ENCODE measurements around the gene CSNK1G1.
"Not testable (repeated sequence)": the region's sequence is repeated elsewhere in the genome, so short reads cannot be mapped to it uniquely, and the experiment has no call there.

CSNK1G1 gene

DNA sequence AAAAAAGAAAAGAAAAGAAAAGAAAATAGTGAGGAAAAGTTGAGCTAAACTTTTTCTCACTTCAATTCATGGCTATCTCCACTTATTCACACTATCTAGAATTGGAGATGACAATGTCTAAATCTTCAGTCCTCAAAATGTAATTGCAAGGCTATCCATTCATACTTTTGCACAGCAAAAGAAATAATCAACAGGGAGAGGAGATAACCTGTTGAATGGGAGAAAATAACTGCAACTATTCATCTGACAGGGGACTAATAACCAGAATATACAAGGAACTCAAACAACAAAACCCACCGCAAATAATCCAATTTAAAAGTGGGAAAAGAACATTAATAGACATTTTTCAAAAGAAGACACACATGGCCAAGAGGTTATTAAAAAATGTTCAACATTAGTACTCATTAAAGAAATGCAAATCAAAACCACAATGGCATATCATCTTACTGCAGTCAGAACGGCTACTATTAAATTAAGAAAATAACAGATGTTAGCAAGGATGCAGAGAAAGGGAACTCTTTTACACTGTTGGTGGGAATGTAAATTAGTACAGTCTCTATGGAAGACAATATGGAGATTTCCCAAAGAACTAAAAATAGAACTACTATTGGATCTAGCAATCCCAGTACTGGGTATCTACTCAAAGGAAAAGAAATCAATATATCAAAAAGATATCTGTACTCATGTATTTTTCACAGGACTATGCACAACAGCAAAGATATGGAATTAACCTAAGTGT, 119.6 kb downstream of the CSNK1G1 start:
- DNase-seq, result no peak

DNA sequence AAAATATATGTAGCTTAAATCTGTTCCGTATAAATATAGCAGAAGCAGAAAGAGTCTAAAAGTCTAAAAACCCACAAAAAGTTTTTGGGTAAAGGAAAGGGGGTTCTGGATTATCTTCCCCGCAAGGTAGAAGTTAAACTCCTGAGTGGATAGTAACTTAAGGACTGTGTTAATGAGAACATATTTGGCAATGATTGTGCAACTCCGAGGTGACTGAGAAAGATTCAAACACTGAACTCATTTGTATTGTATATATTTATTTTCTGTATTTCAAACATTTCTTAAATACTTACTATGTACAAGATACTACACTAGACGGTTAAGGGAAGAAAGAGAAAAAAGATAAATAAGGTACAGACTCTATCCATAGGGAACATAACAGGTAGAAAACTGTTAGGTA, 120.4 kb downstream of the CSNK1G1 start:
- no peak for DNase-seq

DNA sequence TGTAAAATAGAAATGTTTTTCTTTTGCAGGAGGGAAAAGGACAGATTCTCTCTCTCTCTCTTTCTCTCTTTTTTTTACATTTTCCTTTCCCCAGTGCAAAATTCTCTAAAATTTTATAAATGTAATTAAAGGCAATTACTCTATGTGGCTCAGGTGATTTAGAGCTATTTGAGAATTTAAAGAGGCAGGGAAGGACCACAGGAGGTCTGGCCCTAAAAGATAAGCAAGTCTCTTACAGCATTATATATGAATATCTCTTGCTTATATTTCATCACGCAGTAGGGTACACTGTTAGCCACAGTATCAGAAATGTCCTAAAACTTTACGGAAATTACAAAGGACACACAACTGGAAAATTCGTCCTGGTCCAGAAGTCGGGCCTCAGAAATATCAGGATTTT, 122.7 kb downstream of the CSNK1G1 start:
- DNase-seq, result no peak

DNA sequence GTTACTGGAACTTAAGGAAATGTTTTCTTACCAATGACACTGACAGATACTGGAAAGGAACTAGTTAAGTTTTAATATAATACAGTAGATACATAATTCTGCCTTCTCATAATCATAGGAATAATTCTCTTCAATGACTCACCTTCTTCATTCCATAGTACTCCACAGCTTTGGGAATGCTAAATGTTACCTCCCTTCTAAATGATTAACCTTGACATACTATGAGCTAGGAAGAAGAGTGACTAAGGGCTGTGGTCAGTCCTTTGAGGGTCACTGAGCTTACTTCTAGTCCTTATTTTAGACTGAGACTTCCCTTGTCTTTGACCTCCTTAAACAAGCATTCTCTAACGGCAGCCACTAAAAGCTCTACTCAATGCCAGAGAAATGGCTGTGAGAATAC, 123.6 kb downstream of the CSNK1G1 start:
- DNase-seq, result no peak

DNA sequence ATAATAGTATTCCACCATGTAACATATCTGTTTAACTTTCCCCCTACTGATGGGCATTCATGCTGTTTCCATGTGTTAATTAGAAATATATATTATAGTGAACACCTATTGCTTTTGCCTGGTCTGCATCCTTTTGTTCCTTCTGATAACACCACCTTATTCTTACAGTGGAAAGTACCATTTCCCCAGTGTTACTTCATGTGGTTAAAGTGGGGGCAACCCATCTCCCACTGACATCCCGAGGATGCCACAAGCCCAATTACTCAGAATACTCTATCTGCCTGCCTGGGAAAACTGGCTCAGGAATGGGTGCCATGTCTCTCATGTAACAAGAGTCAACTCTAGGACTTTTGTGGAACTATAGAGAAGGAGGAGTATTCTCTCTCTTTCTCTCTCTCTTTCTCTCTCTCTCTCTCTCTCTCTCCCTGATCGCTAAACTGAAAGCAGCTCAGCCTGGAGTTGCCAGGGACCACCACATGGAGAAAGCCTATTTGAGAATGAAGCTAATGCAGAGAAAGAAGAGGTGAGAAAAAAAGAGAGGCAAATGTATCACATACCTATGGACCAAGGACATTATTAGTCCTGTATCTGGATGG, 126.7 kb downstream of the CSNK1G1 start:
- DNase-seq, result no peak

DNA sequence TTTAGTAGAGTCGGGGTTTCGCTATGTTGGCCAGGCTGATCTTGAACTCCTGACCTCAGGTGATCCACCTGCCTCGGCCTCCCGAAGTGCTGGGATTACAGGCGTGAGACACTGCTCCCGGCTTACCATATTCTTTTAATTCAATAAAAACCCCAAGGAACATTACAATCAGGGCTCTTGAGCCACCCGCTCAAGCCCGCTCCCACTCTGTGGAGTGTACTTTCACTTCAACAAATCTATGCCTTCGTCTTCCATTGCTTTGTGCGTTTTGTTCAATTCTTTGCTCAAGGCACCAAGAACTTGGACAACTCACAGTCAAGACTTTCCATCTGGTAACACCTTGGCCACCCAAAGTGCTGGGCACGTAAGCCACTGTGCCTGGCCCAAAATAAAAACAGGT, 130.2 kb downstream of the CSNK1G1 start:
- no peak for DNase-seq

DNA sequence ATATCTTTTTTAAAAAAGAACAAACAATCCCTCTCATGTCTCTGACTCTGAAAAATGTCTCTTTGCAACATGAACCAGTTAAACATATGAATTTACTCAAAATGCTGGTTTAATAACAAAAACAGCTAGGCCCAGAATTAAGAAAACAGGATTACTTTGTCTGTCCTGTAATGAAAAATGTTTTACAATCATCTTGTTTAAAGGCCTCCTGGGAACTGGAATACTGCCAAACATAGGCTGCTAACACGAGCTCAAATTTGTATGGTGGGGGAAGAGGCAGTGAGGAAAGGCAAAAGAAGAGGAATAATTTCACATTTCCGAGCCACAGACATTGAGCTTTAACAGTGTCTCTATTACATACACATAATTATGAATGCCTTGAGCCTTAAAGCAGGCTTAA, 131.5 kb downstream of the CSNK1G1 start:
- no peak for DNase-seq

DNA sequence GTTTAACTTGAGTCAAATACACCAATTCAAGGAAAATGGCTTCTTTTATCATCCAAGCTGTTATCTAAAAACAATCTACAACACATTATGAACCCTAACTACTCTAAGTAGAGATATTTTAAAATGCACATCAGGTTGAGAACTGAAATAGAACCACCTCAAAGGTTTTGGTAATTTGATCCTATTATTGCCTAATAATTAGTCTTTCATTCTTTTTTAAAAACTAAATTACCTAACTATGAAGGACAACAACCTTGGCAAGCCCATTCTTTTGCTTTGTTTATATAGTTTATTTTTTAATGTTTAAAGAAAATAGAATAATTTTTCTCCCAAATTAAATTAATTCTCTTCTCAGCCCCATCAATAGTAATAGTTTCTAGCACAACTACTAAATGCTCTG, 132.1 kb downstream of the CSNK1G1 start:
- no peak for DNase-seq

DNA sequence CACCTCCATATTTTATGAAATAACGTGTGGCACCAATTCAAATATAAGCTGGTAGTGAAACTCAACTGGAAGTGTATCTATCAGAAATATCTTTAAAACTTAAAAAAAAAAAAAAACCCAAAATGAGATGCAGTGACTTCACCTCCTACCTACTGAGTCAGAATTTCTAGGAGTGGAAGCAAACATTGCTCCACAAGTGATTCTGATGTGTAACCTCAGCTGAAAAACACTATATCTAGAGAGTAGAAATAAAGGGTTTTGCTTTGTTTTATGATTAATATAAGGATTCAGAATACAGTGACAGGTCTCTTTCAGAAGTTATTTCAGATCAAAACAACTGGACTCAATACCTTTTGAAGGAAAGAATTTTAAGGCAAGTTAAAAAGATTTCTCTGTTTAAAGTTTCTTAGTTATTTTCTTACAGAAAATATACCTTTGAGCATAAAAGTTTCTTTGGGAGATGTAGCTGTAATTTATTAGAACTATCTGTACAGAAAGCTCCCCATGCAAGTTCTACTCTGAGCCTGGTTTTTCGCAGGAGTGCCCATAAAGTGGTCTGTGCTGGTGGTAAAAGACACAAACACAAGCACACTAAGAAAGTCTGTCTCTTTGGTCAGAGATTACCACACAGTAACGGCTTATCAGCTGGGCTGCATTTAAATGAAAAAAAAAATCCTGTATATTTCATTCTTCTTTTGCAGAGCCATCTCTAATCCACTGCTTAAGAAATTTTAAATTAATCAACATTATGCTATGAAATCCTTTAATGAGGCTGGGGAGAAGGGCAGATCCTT, 133.2 kb downstream of the CSNK1G1 start:
- no peak for DNase-seq

DNA sequence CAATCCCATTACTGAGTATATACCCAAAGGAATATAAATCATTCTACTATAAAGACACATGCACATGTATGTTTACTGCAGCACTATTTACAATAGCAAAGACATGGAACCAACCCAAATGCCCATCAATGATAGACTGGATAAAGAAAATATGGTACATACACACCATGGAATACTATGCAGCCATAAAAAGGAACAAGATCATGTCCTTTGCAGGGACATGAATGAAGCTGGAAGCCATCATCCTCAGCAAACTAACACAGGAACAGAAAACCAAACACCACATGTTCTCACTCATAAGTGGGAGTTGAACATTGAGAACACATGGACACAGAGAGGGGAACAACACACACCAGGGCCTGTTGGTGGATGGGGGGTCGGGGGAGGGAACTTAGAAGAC, 134.1 kb downstream of the CSNK1G1 start:
- not testable (repeated sequence) for DNase-seq

DNA sequence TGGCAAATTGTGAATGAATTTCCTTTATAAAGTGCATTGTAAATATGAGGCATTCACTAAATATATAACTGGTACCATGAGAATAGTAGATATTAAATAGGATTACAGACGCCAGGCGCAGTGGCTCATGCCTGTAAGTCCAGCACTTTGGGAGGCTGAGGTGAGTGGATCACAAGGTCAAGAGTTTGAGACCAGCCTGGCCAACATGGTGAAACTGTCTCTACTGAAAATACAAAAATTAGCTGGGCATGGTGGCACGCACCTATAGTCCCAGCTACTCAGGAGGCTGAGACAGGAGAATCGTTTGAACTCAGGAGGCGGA, 138.6 kb downstream of the CSNK1G1 start:
- not testable (repeated sequence) for DNase-seq

DNA sequence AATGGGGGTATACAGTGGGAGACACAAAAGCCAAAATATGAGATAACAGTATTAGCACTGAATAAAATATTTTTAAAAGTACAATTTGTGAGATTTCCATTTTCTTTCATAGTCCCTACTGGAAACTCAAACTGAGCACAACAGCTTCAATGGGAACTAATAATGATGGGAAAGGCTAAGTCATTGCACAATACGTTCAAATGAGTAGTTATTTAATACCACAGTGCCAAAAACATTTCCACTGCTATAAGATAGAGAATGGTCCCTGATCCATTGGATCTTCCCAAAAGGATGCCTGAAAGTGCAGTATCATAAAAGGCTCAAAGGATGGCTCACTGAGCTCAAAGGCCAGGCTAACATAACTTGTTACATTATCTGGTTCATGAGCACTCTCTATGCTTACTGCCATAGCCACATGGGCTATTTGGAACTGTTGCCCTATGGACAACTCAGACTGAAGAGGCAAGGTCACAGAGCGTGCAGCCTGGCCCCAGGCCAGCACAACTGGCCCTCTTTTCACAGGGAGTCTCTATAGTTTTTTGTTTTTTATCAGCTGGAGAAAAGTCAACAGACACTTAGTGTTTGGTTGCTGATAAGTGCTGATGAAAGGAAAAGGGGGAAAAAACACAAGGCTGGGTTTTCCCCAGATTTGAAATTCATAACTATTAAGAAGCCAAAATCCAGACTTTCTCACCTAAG, 139.1 kb downstream of the CSNK1G1 start:
- DNase-seq, result no peak

DNA sequence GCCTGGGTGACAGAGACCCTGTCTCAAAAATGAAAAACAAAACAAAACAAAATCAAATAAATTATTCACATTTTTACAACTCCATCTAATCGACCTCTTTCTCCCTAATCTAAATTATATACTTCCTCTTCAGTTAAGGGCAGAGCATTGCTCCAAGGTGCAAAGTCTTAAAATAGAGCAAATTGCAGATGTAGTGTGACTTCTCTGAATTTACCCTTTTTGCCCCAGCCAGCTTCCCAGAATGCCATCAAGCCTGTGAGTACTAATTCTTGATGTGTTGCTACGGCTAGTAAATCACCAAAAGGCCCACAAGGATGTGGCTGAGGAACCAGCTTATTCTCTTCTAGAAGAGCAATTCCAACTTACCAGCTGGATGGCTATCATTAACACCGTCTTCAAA, 139.8 kb downstream of the CSNK1G1 start:
- no peak for DNase-seq

DNA sequence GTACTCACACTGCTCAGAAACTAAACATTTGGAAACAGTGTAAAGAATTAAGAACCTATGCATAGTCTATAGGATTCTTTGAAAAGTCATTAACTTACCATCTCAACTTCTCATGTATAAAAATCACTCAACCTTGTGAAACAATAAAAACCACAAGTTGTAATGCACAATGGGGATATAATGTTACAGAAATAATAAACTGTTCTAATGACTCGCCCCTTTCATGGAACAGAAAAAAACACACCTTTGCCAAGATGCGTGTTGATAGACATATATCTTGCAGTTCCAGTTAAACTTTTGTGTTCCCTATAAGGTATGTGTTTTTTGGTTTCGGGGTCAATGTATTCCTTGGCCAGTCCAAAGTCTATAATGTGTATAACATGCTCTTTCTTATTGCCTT, 142.3 kb downstream of the CSNK1G1 start:
- DNase-seq, result no peak

DNA sequence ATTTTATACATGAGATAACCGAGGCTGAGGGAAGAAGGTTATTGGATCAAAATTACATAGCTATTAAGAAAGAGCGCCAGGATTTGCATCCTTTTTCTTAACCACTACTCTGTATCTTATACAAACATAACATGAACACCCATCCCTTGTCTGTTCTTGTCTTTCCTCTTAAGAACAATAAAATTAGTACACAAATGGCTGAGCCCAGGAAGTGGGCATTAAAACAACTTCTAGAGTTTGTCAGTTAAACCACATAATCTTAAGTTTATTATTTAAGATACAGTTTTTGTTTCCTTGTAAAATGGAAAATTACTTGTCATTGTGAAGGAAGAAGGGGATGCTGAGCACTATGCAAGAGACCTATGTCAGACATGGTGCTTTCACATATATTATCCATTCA, 144.3 kb downstream of the CSNK1G1 start:
- no peak for DNase-seq

DNA sequence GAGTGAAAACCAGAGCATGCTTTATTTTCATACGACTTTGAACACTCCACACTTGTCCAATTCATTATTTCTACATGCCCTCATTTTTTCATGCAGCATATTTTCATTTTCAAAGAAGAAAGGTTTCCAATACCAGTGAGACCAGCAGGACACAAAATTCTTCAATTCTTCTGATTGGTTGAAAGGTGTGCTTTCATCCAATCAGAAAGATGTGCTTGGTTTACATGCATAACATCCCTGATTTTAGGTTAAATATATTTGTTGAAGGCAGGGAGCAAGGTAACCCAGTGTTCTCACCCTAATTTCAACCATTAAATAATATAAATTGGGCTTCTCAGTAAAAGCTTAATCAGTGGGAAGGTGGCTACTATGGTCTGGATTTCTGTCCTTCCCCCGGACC, 145.6 kb downstream of the CSNK1G1 start:
- DNase-seq, result no peak

DNA sequence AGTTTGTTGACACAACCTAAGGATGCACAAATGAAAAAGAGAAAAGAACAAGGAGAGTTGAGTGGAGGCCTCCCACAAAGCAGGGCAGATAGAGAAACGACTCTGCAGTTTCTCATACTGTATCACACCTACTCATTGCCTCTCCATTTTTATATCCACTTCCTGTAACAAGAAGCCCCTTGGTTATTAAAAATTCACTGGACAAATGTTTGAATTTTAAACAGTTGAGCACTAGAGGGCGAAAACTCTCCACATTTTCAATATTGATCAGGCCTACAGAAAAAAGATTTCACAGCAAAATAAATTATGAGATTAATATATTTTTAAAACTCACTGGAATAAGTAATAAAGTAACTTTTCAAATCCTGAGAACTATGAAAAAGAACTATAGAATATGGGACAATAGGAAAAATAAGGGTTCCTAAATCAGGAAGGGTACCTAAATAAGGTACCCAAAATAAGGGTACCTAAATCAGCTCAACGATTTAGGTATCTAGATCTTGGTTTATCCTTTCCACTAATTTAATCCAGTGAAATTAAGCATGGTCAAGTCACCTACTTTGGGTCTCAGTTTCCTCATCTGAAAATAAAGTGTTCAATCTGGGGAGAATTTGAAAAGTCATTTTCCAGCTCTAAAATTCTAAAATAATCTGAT, 146.2 kb downstream of the CSNK1G1 start:
- no peak for DNase-seq

DNA sequence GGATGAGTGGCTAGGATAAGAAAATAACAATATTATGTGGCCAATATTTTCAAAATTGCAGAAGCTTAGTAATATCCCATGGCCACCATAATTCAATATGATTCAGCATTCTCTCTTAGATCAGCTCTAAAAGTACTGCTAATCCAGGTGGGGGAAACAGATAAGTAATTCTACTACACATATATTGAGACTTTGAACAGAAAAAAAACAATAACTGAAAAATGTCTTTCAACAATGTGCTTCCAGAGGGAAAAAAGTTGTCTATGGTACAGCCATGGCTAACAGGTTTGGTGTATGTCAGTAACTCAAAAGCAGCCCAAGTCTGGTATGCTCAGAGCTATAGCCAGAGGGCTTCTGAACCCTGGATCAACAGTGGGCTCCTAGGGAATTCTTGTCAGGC, 150.8 kb downstream of the CSNK1G1 start:
- DNase-seq, result no peak

DNA sequence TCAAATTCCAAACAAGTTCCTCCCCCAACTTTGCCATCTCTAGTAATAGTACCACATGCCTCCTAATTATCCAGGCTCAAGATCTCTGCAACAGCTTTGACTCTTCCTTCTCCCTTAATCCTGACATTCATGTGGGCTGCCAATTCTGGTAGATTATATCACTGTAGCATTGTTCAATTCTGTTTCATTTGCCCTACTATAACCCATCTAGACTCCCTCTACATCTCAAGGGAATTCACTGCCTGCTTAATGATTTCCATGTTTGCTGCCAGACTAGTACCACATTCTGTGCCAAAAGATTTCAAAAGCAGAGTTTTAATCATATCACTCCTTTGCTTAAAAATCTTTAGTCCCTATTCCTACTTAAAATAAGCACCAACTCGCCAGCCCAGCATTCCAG, 158.5 kb downstream of the CSNK1G1 start:
- DNase-seq, result no peak

DNA sequence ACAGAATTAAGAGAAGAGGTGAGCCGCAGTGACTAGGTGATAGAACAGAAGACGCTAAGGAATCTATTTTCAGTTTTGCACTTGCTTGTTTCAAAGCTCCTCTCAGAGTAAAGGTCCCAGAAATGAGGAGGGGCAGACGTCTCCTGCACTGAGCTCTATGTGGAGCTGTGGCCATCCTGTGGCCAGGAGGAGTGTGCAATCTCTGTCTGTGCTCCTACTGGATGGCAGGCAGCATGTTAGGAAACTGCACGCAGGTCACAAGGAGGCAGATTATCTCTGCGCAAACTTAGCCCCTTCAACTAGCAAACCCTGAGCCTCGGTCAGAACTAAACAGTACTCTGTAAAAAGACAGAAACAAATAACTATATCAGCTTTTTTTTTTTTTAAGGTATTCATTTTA, 162.0 kb downstream of the CSNK1G1 start:
- DNase-seq, result no peak

DNA sequence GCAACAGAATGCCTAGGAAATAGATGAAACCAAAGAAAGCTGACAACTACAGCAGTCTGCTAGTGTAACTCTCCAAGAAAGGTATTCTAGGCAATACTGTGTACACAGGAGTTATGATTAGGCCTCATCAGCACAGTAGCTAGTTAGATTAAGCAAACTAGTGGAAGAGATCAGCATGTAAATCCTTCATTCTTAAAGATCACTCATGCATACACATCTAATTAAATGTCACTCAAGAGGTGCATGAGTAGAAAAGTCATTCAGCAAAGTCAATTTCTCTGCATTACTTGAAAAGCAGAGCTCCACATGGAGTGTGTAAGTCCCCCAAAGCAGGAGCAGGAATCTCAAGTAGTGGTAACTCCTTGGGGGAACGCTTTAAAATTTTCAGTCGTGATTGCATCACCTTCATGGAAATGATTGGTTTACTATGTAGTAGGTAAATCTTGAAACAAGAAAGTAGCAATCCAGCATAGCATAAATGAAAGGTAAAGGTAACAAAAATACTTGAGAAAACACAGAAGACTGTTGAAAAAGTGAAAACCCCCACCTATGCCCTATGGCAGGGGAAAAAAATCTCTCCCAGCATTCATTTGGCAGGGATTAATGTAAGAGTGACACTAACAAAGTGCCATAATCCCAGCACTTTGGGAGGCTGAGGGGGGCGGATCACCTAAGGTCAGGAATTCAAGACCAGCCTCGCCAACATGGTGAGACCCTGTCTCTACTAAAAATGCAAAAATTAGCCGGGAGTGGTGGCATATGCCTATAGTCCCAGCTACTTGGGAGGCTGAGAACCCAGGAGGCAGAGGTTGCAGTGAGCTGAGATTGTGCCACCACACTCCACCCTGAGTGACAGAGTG, 163.8 kb downstream of the CSNK1G1 start:
- no peak for DNase-seq

Data from central memory CD4-positive, alpha-beta T cell (primary cell).